ENCODE results near the gene KRTAP4-2.
"Not testable (repeated sequence)": the region's sequence is repeated elsewhere in the genome, so short reads cannot be mapped to it uniquely, and the experiment has no call there.

The KRTAP4-2 gene

DNA sequence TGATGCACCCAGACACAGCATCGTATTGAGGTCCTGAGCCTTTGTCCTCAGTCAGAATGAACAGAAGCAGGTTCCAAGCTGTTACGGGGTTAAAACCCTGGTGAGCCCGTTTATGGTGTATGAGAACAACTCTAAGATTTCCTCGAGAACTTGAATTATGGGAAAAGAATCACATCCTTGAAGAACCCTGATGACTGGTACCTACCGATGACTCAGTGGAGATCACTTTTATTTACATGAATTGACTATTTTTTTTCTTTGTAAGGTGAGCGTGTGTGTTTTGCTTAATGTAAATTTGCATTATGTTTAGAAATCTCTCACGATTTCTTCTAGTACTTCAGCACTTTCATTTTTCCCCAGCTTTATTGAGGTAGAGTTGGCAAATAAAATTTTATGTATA, 14.2 kb downstream of the KRTAP4-2 start:
- DNase-seq (ENCODE audit: low spot score) (no peak), FAIRE-seq (no peak)

DNA sequence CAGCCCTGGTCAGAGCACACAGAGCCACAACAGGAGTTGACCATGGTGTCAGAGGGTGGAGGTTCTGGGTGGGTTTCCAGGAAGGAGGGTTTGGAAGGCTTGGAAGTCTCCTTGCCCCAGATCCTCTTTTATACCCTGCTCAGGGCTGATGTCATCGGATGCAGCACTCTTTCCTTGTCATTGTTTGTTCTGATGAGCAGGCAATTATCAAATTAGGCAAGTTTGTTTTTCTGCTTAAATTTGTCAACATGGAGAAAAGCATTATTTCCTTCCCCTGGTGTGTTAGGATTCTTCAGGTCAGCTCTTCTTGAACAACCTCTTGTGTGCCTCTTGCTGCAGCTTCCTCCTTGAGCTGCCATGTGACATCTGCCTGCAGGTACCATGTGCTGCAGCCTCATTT, 17.4 kb downstream of the KRTAP4-2 start, which contains the start of gene KRTAP4-4:
Gene KRTAP4-4 (minus strand): TSS at position 101 of the 400 bp plus-strand sequence. CDS start 57 bp downstream, at position 44.
- no peak for DNase-seq (ENCODE audit: low spot score)
- no peak for FAIRE-seq

DNA sequence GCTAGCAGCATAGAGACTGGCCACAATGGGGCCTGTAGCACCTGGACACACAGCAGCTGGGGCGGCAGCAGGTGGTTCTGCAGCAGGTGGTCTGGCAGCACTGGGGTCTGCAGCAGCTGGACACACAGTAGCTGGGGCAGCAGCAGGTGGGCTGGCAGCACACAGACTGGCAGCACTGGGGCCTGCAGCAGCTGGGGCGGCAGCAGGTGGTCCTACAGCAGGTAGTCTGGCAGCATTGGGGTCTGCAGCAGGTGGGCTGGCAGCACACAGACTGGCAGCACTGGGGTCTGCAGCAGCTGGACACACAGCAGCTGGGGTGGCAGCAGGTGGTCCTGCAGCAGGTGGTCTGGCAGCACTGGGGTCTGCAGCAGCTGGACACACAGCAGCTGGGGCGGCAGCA, 17.8 kb downstream of the KRTAP4-2 start:
- FAIRE-seq = not testable (repeated sequence)

GRCh38 chr17:41153856-41154255, 24.2 kb downstream of the KRTAP4-2 start:
- DNase-seq (ENCODE audit: low spot score) = no peak
- no peak for FAIRE-seq

More for the DNA sequence above, 17.8 kb downstream of the KRTAP4-2 start:
- not testable (repeated sequence) for DNase-seq (ENCODE audit: low spot score)

GRCh38 chr17:41151525-41151924, 26.5 kb downstream of the KRTAP4-2 start:
- no peak for FAIRE-seq
- DNase-seq (ENCODE audit: low spot score) = no peak

DNA sequence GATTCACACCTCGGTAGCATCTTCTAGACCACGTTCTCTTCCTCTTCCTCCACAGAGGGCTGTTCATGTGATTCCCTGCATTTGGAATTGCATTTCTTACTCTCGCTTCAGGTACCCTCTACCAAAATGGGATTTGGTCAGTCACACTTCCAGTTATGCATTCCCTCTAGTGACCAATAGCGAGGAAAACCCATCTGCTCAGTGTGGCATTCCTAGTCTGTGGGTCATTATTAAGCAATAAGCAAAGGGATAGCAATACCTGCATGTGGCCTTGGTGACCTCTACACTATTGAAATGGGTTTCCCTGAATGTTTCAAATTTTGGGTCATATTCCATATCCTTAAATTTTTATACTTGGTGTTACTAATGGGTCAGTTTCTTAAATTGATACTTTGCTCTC, 28.0 kb downstream of the KRTAP4-2 start:
- no peak for DNase-seq (ENCODE audit: low spot score)
- no peak for FAIRE-seq

GRCh38 chr17:41149652-41149985, 28.4 kb downstream of the KRTAP4-2 start, which contains the start of gene KRTAP4-5:
KRTAP4-5 (minus strand) TSS chr17:41149825; CDS start chr17:41149767, 58 bp downstream.
- DNase-seq (ENCODE audit: low spot score) = no peak
- FAIRE-seq = no peak

DNA sequence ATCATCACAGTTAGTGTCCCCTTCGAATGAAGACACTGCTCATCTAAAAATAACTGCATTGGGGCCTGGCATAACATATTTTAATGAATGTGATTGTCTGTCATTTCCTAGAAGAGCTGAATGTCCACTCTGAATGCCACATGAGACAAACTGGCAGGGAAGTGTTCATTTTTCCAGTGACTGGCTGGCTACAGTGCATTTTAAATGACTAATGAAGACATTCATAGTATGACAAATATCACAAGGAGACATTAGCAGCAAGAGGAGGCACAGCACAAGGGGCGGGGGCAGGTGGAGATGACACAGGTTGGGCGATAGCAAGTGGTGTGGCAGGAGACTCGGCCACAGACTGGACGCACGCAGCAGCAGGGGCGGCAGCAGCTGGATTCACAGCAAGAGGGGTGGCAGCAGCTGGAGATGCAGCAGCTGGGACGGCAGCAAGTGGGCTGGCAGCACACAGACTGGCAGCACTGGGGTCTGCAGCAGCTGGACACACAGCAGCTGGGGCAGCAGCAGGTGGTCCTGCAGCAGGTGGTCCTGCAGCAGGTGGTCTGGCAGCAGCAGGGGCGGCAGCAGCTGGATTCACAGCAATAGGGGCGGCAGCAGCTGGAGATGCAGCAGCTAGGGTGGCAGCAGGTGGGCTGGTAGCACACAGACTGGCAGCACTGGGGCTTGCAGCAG, 28.9 kb downstream of the KRTAP4-2 start:
- not testable (repeated sequence) for DNase-seq (ENCODE audit: low spot score)
- peak; percentile 98 for FAIRE-seq

GRCh38 chr17:41147531-41148204, 30.4 kb downstream of the KRTAP4-2 start:
- no peak for FAIRE-seq
- no peak for DNase-seq (ENCODE audit: low spot score)

DNA sequence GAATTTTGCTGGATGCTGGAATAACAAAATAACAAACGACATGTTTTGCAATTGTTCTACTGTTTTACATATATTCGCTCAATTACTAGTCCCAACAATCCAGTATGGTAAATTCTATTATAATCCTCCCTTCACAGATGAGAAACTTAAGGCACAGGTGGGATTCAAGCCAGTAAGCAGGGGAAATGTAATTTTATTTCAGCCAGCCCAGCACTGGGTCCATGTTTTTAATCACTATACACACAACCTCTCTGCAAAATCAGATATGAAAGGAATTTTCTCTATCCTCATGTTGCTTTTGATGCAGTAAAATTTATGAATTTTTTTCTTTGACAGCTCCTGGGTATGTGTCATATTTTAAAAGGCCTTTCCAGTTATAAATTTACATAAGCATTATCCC, 32.8 kb downstream of the KRTAP4-2 start:
- DNase-seq (ENCODE audit: low spot score) = no peak
- FAIRE-seq = no peak

- DNase-seq (ENCODE audit: low spot score) = no peak
- FAIRE-seq = no peak
These were observed 33.2 kb downstream of the KRTAP4-2 start for GRCh38 chr17:41144846-41145245.

GRCh38 chr17:41141361-41141760, 36.7 kb downstream of the KRTAP4-2 start:
- FAIRE-seq = no peak

DNA sequence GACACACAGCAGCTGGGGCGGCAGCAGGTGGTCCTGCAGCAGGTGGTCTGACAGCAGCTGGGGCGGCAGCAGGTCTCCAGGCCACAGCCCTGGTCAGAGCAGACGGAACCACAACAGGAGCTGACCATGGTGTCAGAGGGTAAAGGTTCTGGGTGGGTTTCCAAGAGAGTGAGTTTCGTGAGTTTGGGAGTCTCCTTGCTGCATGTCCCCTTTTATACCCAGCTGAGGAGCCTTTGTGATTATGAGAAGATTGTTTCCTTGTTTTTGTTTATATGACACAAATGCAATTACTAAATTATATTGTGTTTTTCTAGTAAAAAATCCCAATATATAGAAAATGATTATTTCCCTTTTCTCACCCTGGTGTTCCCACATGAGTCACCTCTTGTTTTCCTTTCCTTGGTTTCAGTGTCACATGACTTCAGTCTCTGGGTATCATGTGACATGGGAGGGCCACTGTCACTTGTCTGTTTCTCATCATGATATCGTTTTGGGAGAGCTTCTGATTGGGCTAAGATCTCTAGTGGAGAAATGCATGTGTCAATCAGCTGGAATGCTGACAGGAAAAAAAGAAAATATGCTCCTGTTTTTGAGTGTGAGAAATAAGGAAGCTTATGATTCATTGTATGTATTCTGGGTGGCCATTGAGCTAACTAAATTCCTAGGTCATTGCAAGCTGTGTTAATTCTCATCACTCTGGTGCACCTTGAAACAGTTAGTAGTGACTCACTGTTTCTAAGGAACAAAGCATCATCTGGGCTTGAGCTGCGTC, 37.5 kb downstream of the KRTAP4-2 start, which contains the start of gene KRTAP4-6:
Gene KRTAP4-6 (minus strand): TSS at position 185 of the 772 bp plus-strand sequence. CDS start 57 bp downstream, at position 128.
- DNase-seq (ENCODE audit: low spot score) (peak; percentile 31), FAIRE-seq (no peak)

More at GRCh38 chr17:41141361-41141760, 36.7 kb downstream of the KRTAP4-2 start:
- no peak for DNase-seq (ENCODE audit: low spot score)

DNA sequence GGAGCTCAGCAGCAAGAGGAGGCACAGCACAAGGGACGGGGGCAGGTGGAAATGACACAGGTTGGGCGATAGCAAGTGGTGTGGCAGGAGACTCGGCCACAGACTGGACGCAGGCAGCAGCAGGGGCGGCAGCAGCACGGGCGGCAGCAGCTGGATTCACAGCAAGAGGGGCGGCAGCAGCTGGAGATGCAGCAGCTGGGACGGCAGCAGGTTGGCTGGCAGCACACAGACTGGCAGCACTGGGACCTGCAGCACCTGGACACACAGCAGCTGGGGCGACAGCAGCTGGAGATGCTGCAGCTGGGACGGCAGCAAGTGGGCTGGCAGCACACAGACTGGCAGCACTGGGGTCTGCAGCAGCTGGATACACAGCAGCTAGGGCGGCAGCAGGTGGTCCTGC, 38.2 kb downstream of the KRTAP4-2 start:
- DNase-seq (ENCODE audit: low spot score) = not testable (repeated sequence)
- FAIRE-seq = peak; percentile 96

- FAIRE-seq = no peak
- no peak for DNase-seq (ENCODE audit: low spot score)
These were observed 43.9 kb downstream of the KRTAP4-2 start for GRCh38 chr17:41133880-41134735.

DNA sequence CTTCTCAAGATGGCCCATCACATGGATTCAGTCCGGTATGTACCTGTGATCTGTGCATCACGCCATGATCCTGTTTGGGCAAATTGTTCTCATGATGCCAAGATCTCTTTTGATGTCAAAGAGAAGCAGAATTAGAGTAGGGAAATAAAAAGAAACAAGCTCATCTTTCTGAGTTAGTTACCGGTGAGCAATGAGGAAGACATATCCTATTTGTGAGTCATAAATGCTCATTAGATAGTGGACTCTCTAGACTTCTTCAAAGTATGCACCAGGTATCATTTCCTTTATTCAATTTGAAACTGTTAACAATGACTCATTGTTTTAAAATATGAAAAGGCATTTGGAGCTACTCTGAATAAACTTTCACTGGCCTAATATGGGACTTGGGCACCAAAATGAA, 46.0 kb downstream of the KRTAP4-2 start:
- DNase-seq (ENCODE audit: low spot score) (peak; percentile 32), FAIRE-seq (peak; percentile 42)

All from urothelium cell line (cell line).